Adrenal gland (tissue), 5 donors: Measurements from ENCODE around the gene P4HA2.

Experiments
- POLR2A ChIP-seq, 2 donors: fragments of 450-650 bp; IDR thresholded peaks; one replicate each; pipeline ENCODE4 v1.6.1; 2017; ENCODE audit warnings: antibody characterized with exemption in 2 of 2, mild to moderate bottlenecking in 2 of 2, moderate library complexity in 1 of 2
- TF ChIP-seq, protein P1 (sequence below), 6 experiments: fragments of 450-650 bp in 4 of 6; fragments of 200-600 bp in 2 of 6; sonication (generic) in 1 of 6; IDR thresholded peaks; 1 replicate in 5 of 6; 2 replicates in 1 of 6; pipeline versions ENCODE4 v1.5.1 to v1.8.0; 2016 to 2021; ENCODE audit warnings: antibody characterized with exemption in 6 of 6, mild to moderate bottlenecking in 2 of 6, moderate library complexity in 1 of 6
- donor health status: DM: no; HTN: no; CAD: no.

GRCh38 chr5:132209131-132209530 lies 18.5 kb downstream of the P4HA2 start:
- TF ChIP-seq, protein P1, sequence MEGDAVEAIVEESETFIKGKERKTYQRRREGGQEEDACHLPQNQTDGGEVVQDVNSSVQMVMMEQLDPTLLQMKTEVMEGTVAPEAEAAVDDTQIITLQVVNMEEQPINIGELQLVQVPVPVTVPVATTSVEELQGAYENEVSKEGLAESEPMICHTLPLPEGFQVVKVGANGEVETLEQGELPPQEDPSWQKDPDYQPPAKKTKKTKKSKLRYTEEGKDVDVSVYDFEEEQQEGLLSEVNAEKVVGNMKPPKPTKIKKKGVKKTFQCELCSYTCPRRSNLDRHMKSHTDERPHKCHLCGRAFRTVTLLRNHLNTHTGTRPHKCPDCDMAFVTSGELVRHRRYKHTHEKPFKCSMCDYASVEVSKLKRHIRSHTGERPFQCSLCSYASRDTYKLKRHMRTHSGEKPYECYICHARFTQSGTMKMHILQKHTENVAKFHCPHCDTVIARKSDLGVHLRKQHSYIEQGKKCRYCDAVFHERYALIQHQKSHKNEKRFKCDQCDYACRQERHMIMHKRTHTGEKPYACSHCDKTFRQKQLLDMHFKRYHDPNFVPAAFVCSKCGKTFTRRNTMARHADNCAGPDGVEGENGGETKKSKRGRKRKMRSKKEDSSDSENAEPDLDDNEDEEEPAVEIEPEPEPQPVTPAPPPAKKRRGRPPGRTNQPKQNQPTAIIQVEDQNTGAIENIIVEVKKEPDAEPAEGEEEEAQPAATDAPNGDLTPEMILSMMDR (IDR thresholded peaks at IDR 0.05), result no peak
- no peak for TF ChIP-seq POLR2A (IDR thresholded peaks at IDR 0.05)
